Transverse colon (tissue), 4 donors: ENCODE data around the gene RORC. TPM values are rescaled to one million over a fixed set of nuclear protein-coding genes. Genes with fewer than 3 reads are reported as not detected.

Source experiments
- DNase-seq: peaks from one replicate; pipeline ENCODE4 v3.0.0-alpha.2; 2019
- H3K27ac ChIP-seq, 4 donors: fragments of 200-600 bp; sonication (generic); 2 replicates each; pipeline ENCODE4 v1.5.1; 2016 to 2018; ENCODE audit warnings: inconsistent platforms in 4 of 4
- H3K27me3 ChIP-seq: fragments of 200-600 bp; sonication (generic); 2 replicates; pipeline ENCODE4 v1.5.1; 2017; ENCODE audit warnings: inconsistent platforms
- H3K36me3 ChIP-seq, 4 donors: fragments of 200-600 bp; sonication (generic); 2 replicates each; pipeline ENCODE4 v1.5.1; 2017 to 2019; ENCODE audit warnings: inconsistent platforms in 4 of 4
- H3K4me1 ChIP-seq, 4 donors: fragments of 200-600 bp; sonication (generic); 2 replicates each; pipeline ENCODE4 v1.5.1; 2017 to 2020; ENCODE audit warnings: inconsistent platforms in 4 of 4
- H3K4me3 ChIP-seq, 4 donors: fragments of 200-600 bp; sonication (generic); 1 replicate in 1 of 4; 2 replicates in 3 of 4; pipeline versions ENCODE4 v1.5.1 to v1.6.1; 2017 to 2019; ENCODE audit warnings: inconsistent platforms in 4 of 4
- H3K9me3 ChIP-seq, 2 donors: fragments of 200-600 bp; sonication (generic); 2 replicates each; pipeline ENCODE4 v1.5.1; 2017 to 2019; ENCODE audit warnings: inconsistent platforms in 2 of 2
- CTCF ChIP-seq, 5 experiments: fragments of 200-600 bp in 3 of 5; fragments of 450-650 bp in 2 of 5; sonication (generic) in 3 of 5; IDR thresholded peaks; 1 replicate in 2 of 5; 2 replicates in 3 of 5; pipeline ENCODE4 v1.5.1; 2016 to 2017; ENCODE audit warnings: antibody characterized with exemption in 5 of 5, inconsistent platforms in 3 of 5, mild to moderate bottlenecking in 2 of 5, moderate library complexity in 1 of 5
- EP300 ChIP-seq: sonication (generic); formaldehyde crosslinking; IDR thresholded peaks from one replicate; pipeline ENCODE4 v1.6.1; 2017; ENCODE audit warnings: antibody characterized with exemption, low read depth
- POLR2A ChIP-seq: fragments of 450-650 bp; IDR thresholded peaks from one replicate; pipeline ENCODE4 v1.6.1; 2016; ENCODE audit warnings: antibody characterized with exemption, mild to moderate bottlenecking, moderate library complexity
- POLR2AphosphoS5 ChIP-seq, 3 donors: sonication (generic); formaldehyde crosslinking; IDR thresholded peaks; one replicate each; pipeline ENCODE4 v1.6.1; 2016; ENCODE audit warnings: antibody characterized with exemption in 3 of 3
- WGBS, 2 donors: methylation state at CpG; one replicate each; pipeline ENCODE4 v1.1.5; 2018; ENCODE audit warnings: low coverage in 1 of 2; 5-methylcytosine and 5-hydroxymethylcytosine counted together
- in situ Hi-C, 4 donors: fragments of 200-750 bp; cut with MboI; loops; one replicate each; pipeline versions ENCODE4 v1.15.0 to v1.15.1; 2017; ENCODE audit warnings: low sequenced_read_pairs in 3 of 4, low pct_ligation_motif_present in 1 of 4, low pct_unique_long_range_greater_than_20kb in 1 of 4
- intact Hi-C: fragments of 100-400 bp; cut with DNase I; formaldehyde crosslinking; loops from one replicate; pipeline ENCODE4 v1.15.1; 2023; ENCODE audit warnings: low total_unique reads
- total RNA-seq, 4 donors: library from RNA; depleted of rRNA; stranded (reverse); fragments of >200 nt; gene quantifications; one replicate each; pipeline ENCODE4 v1.1.0, GENCODE V29; 2016

Gene RORC
- total RNA-seq, 4 donors from 2014 or later, result 3.4 to 34.3 (median 32.0) TPM

GRCh38 chr1:151801310-151801820 lies 30.2 kb downstream of the RORC start:
- Histone ChIP-seq H3K36me3 (no peaks in the 10 kb centered on the region), H3K4me3 (no peak overlapping the region), H3K9me3 (no peaks in the 10 kb centered on the region), H3K27ac (no peak overlapping the region), H3K4me1 (no peaks in the 10 kb centered on the region), H3K27me3 (peaks cover 3% of the 10 kb centered on the region)
- no peak for TF ChIP-seq EP300
- TF ChIP-seq CTCF (IDR thresholded peaks at IDR 0.05), result no peak
- TF ChIP-seq POLR2A, result no peak
- no peak for TF ChIP-seq POLR2AphosphoS5 (IDR thresholded peaks at IDR 0.05)
- WGBS, 2 donors, result 94% methylated on average over 12 of the region's 12 CpGs; no CpG with 5 or more reads in 1 of the 2 donors
- intact Hi-C loops, result no loop called here
- no peak for DNase-seq
- in situ Hi-C loops, result no loop called here

GRCh38 chr1:151800830-151801229 lies 30.8 kb downstream of the RORC start:
- in situ Hi-C loops, result no loop called here

GRCh38 chr1:151799179-151800022 lies 32.2 kb downstream of the RORC start:
- in situ Hi-C loops, result no loop called here
- H3K36me3 ChIP-seq, result no peaks in the 10 kb centered on the region
- 70 to 80% methylated on average over 2 to 9 of the region's 9 CpGs for WGBS, 2 donors

More at GRCh38 chr1:151800830-151801229, 30.8 kb downstream of the RORC start:
- H3K4me3 ChIP-seq, result no peak overlapping the region
- peaks cover 3% of the 10 kb centered on the region for H3K27me3 ChIP-seq
- TF ChIP-seq EP300, result no peak
- no peak for TF ChIP-seq CTCF (IDR thresholded peaks at IDR 0.05)
- no peak for TF ChIP-seq POLR2A
- no peak for TF ChIP-seq POLR2AphosphoS5 (IDR thresholded peaks at IDR 0.05)
- no peaks in the 10 kb centered on the region for H3K9me3 ChIP-seq
- 63% methylated on average over 8 of the region's 8 CpGs; no CpG with 5 or more reads in 1 of the 2 donors for WGBS, 2 donors
- no peaks in the 10 kb centered on the region for H3K36me3 ChIP-seq
- H3K4me1 ChIP-seq, result no peaks in the 10 kb centered on the region
- DNase-seq, result no peak
- intact Hi-C loops, result no loop called here
- H3K27ac ChIP-seq, result no peak overlapping the region

More at GRCh38 chr1:151799179-151800022, 32.2 kb downstream of the RORC start:
- H3K4me1 ChIP-seq, result no peaks in the 10 kb centered on the region
- intact Hi-C loops, result no loop called here
- no peak for TF ChIP-seq POLR2AphosphoS5 (IDR thresholded peaks at IDR 0.05)
- TF ChIP-seq CTCF (IDR thresholded peaks at IDR 0.05), result no peak
- no peak for TF ChIP-seq EP300
- TF ChIP-seq POLR2A, result no peak
- H3K27me3 ChIP-seq, result peaks cover 3% of the 10 kb centered on the region
- H3K27ac ChIP-seq, result no peak overlapping the region
- H3K9me3 ChIP-seq, result no peaks in the 10 kb centered on the region
- no peak overlapping the region for H3K4me3 ChIP-seq
- DNase-seq, result no peak
